Fibroblast of lung (primary cell): ENCODE data around the gene RFNG. TPM values are rescaled to one million over a fixed set of nuclear protein-coding genes. Genes with fewer than 3 reads are reported as not detected.

Experiments used
- DNase-seq, 2 donors: peaks; one replicate each; pipeline versions ENCODE4 v3.0.0 to v3.0.0-alpha.2; 2010; ENCODE audit warnings: low read depth in 2 of 2
- H2AFZ ChIP-seq: 2 replicates; pipeline ENCODE4 v1.5.1; 2012; ENCODE audit warnings: low read length, control low read depth, inconsistent platforms
- H3K27ac ChIP-seq: 2 replicates; pipeline ENCODE4 v1.5.1; 2011; ENCODE audit warnings: low read length, control low read depth; ENCODE audit not compliant: insufficient read depth
- H3K27me3 ChIP-seq: 2 replicates; pipeline ENCODE4 v1.5.1; 2011; ENCODE audit warnings: mild to moderate bottlenecking, low read length; ENCODE audit not compliant: control insufficient read depth, insufficient read depth
- H3K36me3 ChIP-seq: 2 replicates; pipeline ENCODE4 v1.5.1; 2011; ENCODE audit warnings: low read length; ENCODE audit not compliant: control insufficient read depth, insufficient read depth
- H3K4me1 ChIP-seq: 2 replicates; pipeline ENCODE4 v1.5.1; 2011; ENCODE audit warnings: low read length; ENCODE audit not compliant: control insufficient read depth, insufficient read depth; ENCODE audit errors: extremely low read depth
- H3K4me2 ChIP-seq: 2 replicates; pipeline ENCODE4 v1.5.1; 2011; ENCODE audit warnings: low read length, control low read depth; ENCODE audit not compliant: insufficient read depth; ENCODE audit errors: extremely low read depth
- H3K4me3 ChIP-seq, 4 experiments: fragments of 200-600 bp in 1 of 4; sonication (generic) in 1 of 4; replicated peaks in 1 of 4; 2 replicates each; pipeline ENCODE4 v1.5.1; 2011 to 2016; ENCODE audit warnings: low read length in 4 of 4, low read depth in 3 of 4, mild to moderate bottlenecking in 3 of 4, control low read depth in 2 of 4, inconsistent platforms in 1 of 4, mixed read lengths in 1 of 4; ENCODE audit not compliant: insufficient read depth in 1 of 4; ENCODE audit errors: control extremely low read depth in 1 of 4
- H3K79me2 ChIP-seq: 2 replicates; pipeline ENCODE4 v1.5.1; 2012; ENCODE audit warnings: mild to moderate bottlenecking, low read length, inconsistent platforms; ENCODE audit not compliant: control insufficient read depth, insufficient read depth
- H3K9ac ChIP-seq: 2 replicates; pipeline ENCODE4 v1.5.1; 2011; ENCODE audit warnings: mild to moderate bottlenecking, low read length, control low read depth; ENCODE audit not compliant: insufficient read depth
- H3K9me3 ChIP-seq: 2 replicates; pipeline ENCODE4 v1.5.1; 2012; ENCODE audit warnings: low read depth, low read length; ENCODE audit not compliant: control insufficient read depth, insufficient read depth
- H4K20me1 ChIP-seq: 2 replicates; pipeline ENCODE4 v1.5.1; 2011; ENCODE audit warnings: low read length; ENCODE audit not compliant: control insufficient read depth, insufficient read depth; ENCODE audit errors: extremely low read depth
- CTCF ChIP-seq, 2 donors: IDR thresholded peaks in 1 of 2; conservative IDR thresholded peaks in 1 of 2; 1 replicate in 1 of 2; 2 replicates in 1 of 2; pipeline ENCODE4 v1.5.1; 2011 to 2012; ENCODE audit warnings: low read length in 2 of 2, control low read depth in 1 of 2, inconsistent platforms in 1 of 2, low read depth in 1 of 2, mild to moderate bottlenecking in 1 of 2
- EZH2 ChIP-seq: IDR thresholded peaks from 2 replicates; pipeline ENCODE4 v1.5.1; 2012; ENCODE audit warnings: low read length, control low read depth, mild to moderate bottlenecking; ENCODE audit errors: missing control alignments
- polyA plus RNA-seq, 2 donors: library from polyadenylated mRNA; depleted of rRNA in 1 of 2; stranded (reverse) in 1 of 2; unstranded in 1 of 2; fragments of >200 nt; gene quantifications; 2 replicates each; pipeline ENCODE4 v1.2.1, GENCODE V29; 2011 to 2012; ENCODE audit warnings: missing spikeins in 1 of 2
- total RNA-seq: library from RNA; depleted of rRNA; stranded (reverse); fragments of >200 nt; gene quantifications from 2 replicates; pipeline ENCODE4 v1.2.1, GENCODE V29; 2014

The RFNG gene
- total and polyA plus RNA-seq, 2 donors (not counting 1 experiment from before 2014, with no cell fraction given), result 14.5 to 48.9 TPM

GRCh38 chr17:82089723-82090548 lies 38.3 kb upstream of the RFNG start:
- Histone ChIP-seq H3K9me3 (no peaks in the 10 kb centered on the region), H3K27ac (no peak overlapping the region), H4K20me1 (no peaks in the 10 kb centered on the region), H2AFZ (no peak overlapping the region), H3K4me2 (no peak overlapping the region), H3K27me3 (no peaks in the 10 kb centered on the region), H3K4me3 (no peak overlapping the region), H3K9ac (no peak overlapping the region), H3K79me2 (peaks cover 21% of the 10 kb centered on the region), H3K36me3 (peaks cover 77% of the 10 kb centered on the region), H3K4me1 (no peaks in the 10 kb centered on the region)
- TF ChIP-seq CTCF (conservative IDR thresholded peaks at IDR 0.05 in 1 of 2, IDR thresholded peaks at IDR 0.05 in 1 of 2; ENCODE audit: low read depth in 1 of 2, low read length in 2 of 2), result no peak
- TF ChIP-seq EZH2, result no peak
- DNase-seq, result no peak

- H3K27ac ChIP-seq, result no peak overlapping the region
- H3K36me3 ChIP-seq, result peaks cover 79% of the 10 kb centered on the region
- no peaks in the 10 kb centered on the region for H3K9me3 ChIP-seq
- no peak overlapping the region for H3K4me2 ChIP-seq
- no peaks in the 10 kb centered on the region for H4K20me1 ChIP-seq
- H2AFZ ChIP-seq, result no peak overlapping the region
- H3K9ac ChIP-seq, result no peak overlapping the region
- H3K4me3 ChIP-seq, result no peak overlapping the region
- no peak for DNase-seq
- H3K27me3 ChIP-seq, result no peaks in the 10 kb centered on the region
- peaks cover 17% of the 10 kb centered on the region for H3K79me2 ChIP-seq
- no peaks in the 10 kb centered on the region for H3K4me1 ChIP-seq
- TF ChIP-seq CTCF (conservative IDR thresholded peaks at IDR 0.05 in 1 of 2, IDR thresholded peaks at IDR 0.05 in 1 of 2; ENCODE audit: low read depth in 1 of 2, low read length in 2 of 2) (no peak), EZH2 (no peak)
Observed at GRCh38 chr17:82088838-82089722, 37.5 kb upstream of the RFNG start.
